Measurements from ENCODE around the gene ZSCAN4. TPM values are rescaled to one million over a fixed set of nuclear protein-coding genes. Genes with fewer than 3 reads are reported as not detected.

Gene ZSCAN4
- total RNA-seq, 6 donors from 2014 or later: 0.17 to 0.49 TPM; not detected in 4

GRCh38 chr19:57701625-57702024, 32.9 kb downstream of the ZSCAN4 start:
- Histone ChIP-seq H3K4me1 (peaks cover 0 to 4% (median 0%) of the 10 kb centered on the region in 4 donors), H3K27me3 (no peaks in the 10 kb centered on the region), H3K4me3 (no peak overlapping the region), H3K36me3 (peaks cover 0 to 29% (median 9%) of the 10 kb centered on the region in 4 donors), H3K9me3 (peaks cover 63 to 95% (median 86%) of the 10 kb centered on the region in 4 donors), H3K27ac (no peak overlapping the region)
- TF ChIP-seq EP300 (IDR thresholded peaks at IDR 0.05) (no peak), POLR2A (IDR thresholded peaks at IDR 0.05) (no peak)
- DNase-seq (no peak), ATAC-seq (ENCODE audit: low FRiP score in 2 of 2) (no peak)
- WGBS, 2 donors: 93 to 96% methylated on average over 6 of the region's 6 CpGs

DNA sequence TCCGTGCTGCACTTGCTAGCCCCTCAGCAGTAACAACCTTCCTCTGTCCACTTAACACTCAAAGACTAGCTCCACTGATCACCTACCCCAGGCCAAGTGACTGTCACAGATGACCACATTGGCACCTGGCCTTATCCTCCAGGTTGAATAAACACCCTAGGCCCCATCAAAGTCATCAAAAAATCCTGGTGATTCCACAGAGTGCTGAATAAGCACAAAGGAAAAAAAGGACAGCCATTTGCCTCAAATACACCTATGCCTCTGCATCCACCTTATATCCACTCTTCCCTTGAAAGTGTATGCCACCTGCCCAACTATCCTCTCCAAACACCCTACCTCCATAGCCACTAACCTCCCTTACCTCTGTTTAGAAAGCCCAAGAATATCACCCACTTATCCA, 37.6 kb downstream of the ZSCAN4 start:
- peaks cover 48 to 92% (median 82%) of the 10 kb centered on the region in 4 donors for H3K9me3 ChIP-seq
- no peak overlapping the region for H3K27ac ChIP-seq
- H3K4me3 ChIP-seq: no peak overlapping the region
- no peaks in the 10 kb centered on the region for H3K27me3 ChIP-seq
- no peak for ATAC-seq (ENCODE audit: low FRiP score in 2 of 2)
- H3K4me1 ChIP-seq: peaks cover 0 to 7% (median 2%) of the 10 kb centered on the region in 4 donors
- TF ChIP-seq, protein P1, sequence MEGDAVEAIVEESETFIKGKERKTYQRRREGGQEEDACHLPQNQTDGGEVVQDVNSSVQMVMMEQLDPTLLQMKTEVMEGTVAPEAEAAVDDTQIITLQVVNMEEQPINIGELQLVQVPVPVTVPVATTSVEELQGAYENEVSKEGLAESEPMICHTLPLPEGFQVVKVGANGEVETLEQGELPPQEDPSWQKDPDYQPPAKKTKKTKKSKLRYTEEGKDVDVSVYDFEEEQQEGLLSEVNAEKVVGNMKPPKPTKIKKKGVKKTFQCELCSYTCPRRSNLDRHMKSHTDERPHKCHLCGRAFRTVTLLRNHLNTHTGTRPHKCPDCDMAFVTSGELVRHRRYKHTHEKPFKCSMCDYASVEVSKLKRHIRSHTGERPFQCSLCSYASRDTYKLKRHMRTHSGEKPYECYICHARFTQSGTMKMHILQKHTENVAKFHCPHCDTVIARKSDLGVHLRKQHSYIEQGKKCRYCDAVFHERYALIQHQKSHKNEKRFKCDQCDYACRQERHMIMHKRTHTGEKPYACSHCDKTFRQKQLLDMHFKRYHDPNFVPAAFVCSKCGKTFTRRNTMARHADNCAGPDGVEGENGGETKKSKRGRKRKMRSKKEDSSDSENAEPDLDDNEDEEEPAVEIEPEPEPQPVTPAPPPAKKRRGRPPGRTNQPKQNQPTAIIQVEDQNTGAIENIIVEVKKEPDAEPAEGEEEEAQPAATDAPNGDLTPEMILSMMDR (IDR thresholded peaks at IDR 0.05): no peak
- TF ChIP-seq POLR2AphosphoS5 (IDR thresholded peaks at IDR 0.05) (no peak), POLR2A (IDR thresholded peaks at IDR 0.05) (no peak), EP300 (IDR thresholded peaks at IDR 0.05) (no peak)
- 91 to 100% methylated on average over 1 of the region's 1 CpG for WGBS, 2 donors
- DNase-seq: no peak
- H3K36me3 ChIP-seq: peaks cover 0 to 24% (median 9%) of the 10 kb centered on the region in 4 donors

- Histone ChIP-seq H3K4me1 (peaks cover 0 to 7% (median 2%) of the 10 kb centered on the region in 4 donors), H3K27me3 (no peaks in the 10 kb centered on the region), H3K4me3 (peak within 1 kb of the TSS; percentile 3 to 56 (median 44)), H3K36me3 (peaks cover 0 to 6% (median 0%) of the 10 kb centered on the region in 4 donors), H3K9me3 (peaks cover 32 to 94% (median 76%) of the 10 kb centered on the region in 4 donors), H3K27ac (peak within 1 kb of the TSS; percentile 57 to 87 (median 73))
- WGBS, 2 donors: 3 to 9% methylated on average over 38 to 53 of the region's 53 CpGs
- TF ChIP-seq, protein P1 (IDR thresholded peaks at IDR 0.05): no peak
- TF ChIP-seq POLR2AphosphoS5 (IDR thresholded peaks at IDR 0.05): no peak
- peak in 1 of 4 donors; percentile 21 for TF ChIP-seq POLR2A (IDR thresholded peaks at IDR 0.05)
- TF ChIP-seq EP300 (IDR thresholded peaks at IDR 0.05): no peak
- ATAC-seq (ENCODE audit: low FRiP score in 2 of 2) (peak; percentile 16 to 26), DNase-seq (peak; percentile 20 to 78)
Observed at GRCh38 chr19:57708641-57709361, 40.1 kb downstream of the ZSCAN4 start, which contains the start of gene ZNF154. Gene ZNF154, minus strand, starts transcription at chr19:57709204. Its CDS starts 233 bp downstream, at chr19:57708971.

DNA sequence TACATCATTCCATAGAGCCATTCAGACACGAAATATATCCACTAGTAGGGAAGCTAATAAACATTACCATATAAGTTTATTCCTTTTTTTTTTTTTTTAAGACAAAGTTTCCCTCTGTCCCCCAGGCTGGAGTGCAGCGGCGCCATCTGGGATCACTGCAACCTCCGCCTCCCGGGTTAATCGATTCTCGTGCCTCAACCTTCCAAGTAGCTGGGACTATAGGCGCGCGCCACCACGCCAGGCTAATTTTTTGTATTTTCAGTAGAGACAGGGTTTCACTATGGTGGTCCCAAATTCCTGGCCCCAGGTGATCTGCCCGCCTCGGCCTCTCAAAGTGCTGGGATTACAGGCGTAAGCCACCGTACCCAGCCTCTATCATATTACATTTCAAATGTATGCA, 40.9 kb downstream of the ZSCAN4 start:
- ATAC-seq (ENCODE audit: low FRiP score in 2 of 2): no peak
- 80 to 82% methylated on average over 15 of the region's 15 CpGs for WGBS, 2 donors
- H3K4me3 ChIP-seq: peak overlapping the region in 1 of 4 donors; percentile 56
- peaks cover 29 to 94% (median 76%) of the 10 kb centered on the region in 4 donors for H3K9me3 ChIP-seq
- TF ChIP-seq POLR2AphosphoS5 (IDR thresholded peaks at IDR 0.05): no peak
- TF ChIP-seq POLR2A (IDR thresholded peaks at IDR 0.05): no peak
- TF ChIP-seq, protein P1 (IDR thresholded peaks at IDR 0.05): no peak
- no peak for TF ChIP-seq EP300 (IDR thresholded peaks at IDR 0.05)
- peaks cover 0 to 8% (median 0%) of the 10 kb centered on the region in 4 donors for H3K36me3 ChIP-seq
- no peaks in the 10 kb centered on the region for H3K27me3 ChIP-seq
- no peak overlapping the region for H3K27ac ChIP-seq
- H3K4me1 ChIP-seq: peaks cover 0 to 7% (median 2%) of the 10 kb centered on the region in 4 donors
- DNase-seq: no peak

DNA sequence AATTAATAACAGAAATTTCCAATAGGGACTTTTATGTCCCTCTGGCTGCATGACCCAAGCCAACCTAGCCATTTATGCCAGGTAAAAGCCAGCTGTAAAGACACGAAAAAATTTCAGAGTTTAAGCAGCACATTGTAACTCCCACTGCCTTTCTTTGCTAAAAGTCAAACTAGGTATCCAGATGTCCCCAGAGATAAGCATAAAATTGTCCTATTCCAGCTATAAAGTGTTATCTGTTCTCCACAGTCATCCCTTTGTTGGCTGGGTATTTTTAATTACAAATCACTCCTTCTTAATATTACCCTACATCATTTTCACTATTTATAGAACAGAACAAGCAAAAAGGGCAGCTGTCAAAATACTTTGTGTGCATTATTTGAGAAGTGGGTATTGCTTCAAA, 43.5 kb downstream of the ZSCAN4 start:
- ATAC-seq (ENCODE audit: low FRiP score in 2 of 2) (no peak), DNase-seq (no peak)
- Histone ChIP-seq H3K4me3 (no peak overlapping the region), H3K9me3 (peaks cover 22 to 89% (median 64%) of the 10 kb centered on the region in 4 donors), H3K27ac (no peak overlapping the region), H3K4me1 (peaks cover 0 to 7% (median 0%) of the 10 kb centered on the region in 4 donors), H3K36me3 (peaks cover 0 to 8% (median 0%) of the 10 kb centered on the region in 4 donors), H3K27me3 (no peaks in the 10 kb centered on the region)
- 63 to 88% methylated on average over 1 of the region's 1 CpG for WGBS, 2 donors
- no peak for TF ChIP-seq EP300 (IDR thresholded peaks at IDR 0.05)
- TF ChIP-seq POLR2AphosphoS5 (IDR thresholded peaks at IDR 0.05): no peak
- TF ChIP-seq, protein P1 (IDR thresholded peaks at IDR 0.05): no peak
- no peak for TF ChIP-seq POLR2A (IDR thresholded peaks at IDR 0.05)

Data from upper lobe of left lung (tissue), 6 donors.